ENCODE measurements around the gene GAB2.

Gene GAB2

DNA sequence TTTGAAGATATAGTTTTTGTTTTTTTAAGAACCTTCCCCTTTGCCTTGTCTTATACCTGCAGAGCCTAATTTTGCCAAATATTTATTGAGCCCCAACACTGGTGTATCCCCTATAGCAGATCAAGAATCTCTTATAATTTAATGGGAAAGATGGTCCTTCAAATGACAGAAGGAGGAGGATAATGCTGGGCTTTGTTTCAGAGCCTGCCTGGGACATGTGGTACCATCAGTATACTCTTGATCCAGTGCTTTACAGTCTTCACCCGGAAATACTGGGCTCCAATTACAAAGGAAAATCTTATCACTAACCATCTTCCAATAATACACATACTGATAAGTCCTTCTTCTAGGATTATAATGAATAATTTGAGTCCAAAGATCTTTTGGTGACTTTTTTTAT is 84.7 kb downstream of the GAB2 start (continued):
- TF ChIP-seq, protein P1, sequence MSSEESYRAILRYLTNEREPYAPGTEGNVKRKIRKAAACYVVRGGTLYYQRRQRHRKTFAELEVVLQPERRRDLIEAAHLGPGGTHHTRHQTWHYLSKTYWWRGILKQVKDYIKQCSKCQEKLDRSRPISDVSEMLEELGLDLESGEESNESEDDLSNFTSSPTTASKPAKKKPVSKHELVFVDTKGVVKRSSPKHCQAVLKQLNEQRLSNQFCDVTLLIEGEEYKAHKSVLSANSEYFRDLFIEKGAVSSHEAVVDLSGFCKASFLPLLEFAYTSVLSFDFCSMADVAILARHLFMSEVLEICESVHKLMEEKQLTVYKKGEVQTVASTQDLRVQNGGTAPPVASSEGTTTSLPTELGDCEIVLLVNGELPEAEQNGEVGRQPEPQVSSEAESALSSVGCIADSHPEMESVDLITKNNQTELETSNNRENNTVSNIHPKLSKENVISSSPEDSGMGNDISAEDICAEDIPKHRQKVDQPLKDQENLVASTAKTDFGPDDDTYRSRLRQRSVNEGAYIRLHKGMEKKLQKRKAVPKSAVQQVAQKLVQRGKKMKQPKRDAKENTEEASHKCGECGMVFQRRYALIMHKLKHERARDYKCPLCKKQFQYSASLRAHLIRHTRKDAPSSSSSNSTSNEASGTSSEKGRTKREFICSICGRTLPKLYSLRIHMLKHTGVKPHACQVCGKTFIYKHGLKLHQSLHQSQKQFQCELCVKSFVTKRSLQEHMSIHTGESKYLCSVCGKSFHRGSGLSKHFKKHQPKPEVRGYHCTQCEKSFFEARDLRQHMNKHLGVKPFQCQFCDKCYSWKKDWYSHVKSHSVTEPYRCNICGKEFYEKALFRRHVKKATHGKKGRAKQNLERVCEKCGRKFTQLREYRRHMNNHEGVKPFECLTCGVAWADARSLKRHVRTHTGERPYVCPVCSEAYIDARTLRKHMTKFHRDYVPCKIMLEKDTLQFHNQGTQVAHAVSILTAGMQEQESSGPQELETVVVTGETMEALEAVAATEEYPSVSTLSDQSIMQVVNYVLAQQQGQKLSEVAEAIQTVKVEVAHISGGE (tag by site-specific recombination; conservative IDR thresholded peaks at IDR 0.05; ENCODE audit: low read depth): no peak
- no peak for TF ChIP-seq ZNF350 (tag by site-specific recombination; IDR thresholded peaks at IDR 0.05)
- TF ChIP-seq ZNF624 (tag by site-specific recombination; IDR thresholded peaks at IDR 0.05): no peak
- TF ChIP-seq GLI2 (tag by site-specific recombination; IDR thresholded peaks at IDR 0.05; ENCODE audit: borderline replicate concordance, low read depth): no peak
- no peak for TF ChIP-seq ZNF239 (tag by site-specific recombination; IDR thresholded peaks at IDR 0.05)
- TF ChIP-seq ZNF610 (tag by site-specific recombination; IDR thresholded peaks at IDR 0.05; ENCODE audit: borderline replicate concordance): no peak
- TF ChIP-seq, protein P2, sequence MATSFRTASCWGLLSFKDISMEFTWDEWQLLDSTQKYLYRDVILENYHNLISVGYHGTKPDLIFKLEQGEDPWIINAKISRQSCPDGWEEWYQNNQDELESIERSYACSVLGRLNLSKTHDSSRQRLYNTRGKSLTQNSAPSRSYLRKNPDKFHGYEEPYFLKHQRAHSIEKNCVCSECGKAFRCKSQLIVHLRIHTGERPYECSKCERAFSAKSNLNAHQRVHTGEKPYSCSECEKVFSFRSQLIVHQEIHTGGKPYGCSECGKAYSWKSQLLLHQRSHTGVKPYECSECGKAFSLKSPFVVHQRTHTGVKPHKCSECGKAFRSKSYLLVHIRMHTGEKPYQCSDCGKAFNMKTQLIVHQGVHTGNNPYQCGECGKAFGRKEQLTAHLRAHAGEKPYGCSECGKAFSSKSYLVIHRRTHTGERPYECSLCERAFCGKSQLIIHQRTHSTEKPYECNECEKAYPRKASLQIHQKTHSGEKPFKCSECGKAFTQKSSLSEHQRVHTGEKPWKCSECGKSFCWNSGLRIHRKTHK (tag by site-specific recombination; IDR thresholded peaks at IDR 0.05): no peak
- no peak for TF ChIP-seq ZNF391 (tag by site-specific recombination; IDR thresholded peaks at IDR 0.05; ENCODE audit: borderline replicate concordance, low read depth)
- TF ChIP-seq ZNF223 (tag by site-specific recombination; IDR thresholded peaks at IDR 0.05): no peak
- TF ChIP-seq, protein P3, sequence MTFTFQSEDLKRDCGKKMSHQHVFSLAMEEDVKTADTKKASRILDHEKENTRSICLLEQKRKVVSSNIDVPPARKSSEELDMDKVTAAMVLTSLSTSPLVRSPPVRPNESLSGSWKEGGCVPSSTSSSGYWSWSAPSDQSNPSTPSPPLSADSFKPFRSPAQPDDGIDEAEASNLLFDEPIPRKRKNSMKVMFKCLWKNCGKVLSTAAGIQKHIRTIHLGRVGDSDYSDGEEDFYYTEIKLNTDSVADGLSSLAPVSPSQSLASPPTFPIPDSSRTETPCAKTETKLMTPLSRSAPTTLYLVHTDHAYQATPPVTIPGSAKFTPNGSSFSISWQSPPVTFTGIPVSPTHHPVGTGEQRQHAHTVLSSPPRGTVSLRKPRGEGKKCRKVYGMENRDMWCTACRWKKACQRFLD (tag by site-specific recombination; IDR thresholded peaks at IDR 0.05): no peak
- no peak for TF ChIP-seq ZNF791 (tag by site-specific recombination; IDR thresholded peaks at IDR 0.05)

DNA sequence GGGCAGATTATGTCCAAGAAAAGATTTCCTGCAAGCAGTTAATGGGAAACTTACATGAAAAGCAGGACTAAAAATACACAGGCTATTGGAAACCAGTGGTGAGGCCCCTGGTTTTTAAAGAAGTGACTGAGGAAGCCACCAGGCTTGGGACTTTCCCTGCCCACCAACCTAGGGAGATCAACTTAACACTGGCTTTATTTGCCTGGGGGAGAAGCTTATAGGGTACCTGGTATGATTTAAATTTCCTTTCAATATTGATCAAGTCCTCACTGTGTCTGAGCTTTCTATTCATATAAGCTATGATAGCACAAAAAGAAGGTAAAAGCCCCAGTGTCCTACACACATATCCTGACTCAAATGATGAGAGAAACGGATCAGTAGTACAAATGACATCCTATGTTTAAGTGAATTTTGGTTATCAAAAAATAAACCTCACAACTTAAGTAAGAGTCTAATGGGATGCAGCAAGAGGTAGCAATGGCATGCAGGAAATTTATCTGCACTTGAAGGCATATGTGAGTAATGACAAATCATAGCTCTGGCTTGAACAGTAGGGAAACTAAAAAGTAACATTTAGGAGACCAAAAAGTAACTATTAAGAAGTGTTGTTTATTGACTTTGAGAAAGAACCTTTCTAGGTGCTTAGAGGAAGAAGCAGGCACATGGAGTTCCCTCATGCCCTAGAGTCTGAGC is 85.3 kb downstream of the GAB2 start:
- ChIA-PET CTCF (interaction anchor here (0.6 kb wide), 1 partner anchor 82 kb away, joined by 3 read pairs; no protein-coding TSS in a partner anchor), POLR2A (no interaction called here)
- no peak overlapping the region for H3K4me3 ChIP-seq (ENCODE audit: low read depth, low read length)
- no peaks in the 10 kb centered on the region for H3K9me3 ChIP-seq (ENCODE audit: control insufficient read depth, insufficient read depth, low read depth, low read length)
- H3K36me3 ChIP-seq (ENCODE audit: control insufficient read depth in 2 of 2, insufficient read depth in 1 of 2, low read length in 2 of 2): no peaks in the 10 kb centered on the region
- H3K27ac ChIP-seq (ENCODE audit: extremely low read depth, low read depth, low read length): no peak overlapping the region
- no peaks in the 10 kb centered on the region for H3K4me1 ChIP-seq (ENCODE audit: control insufficient read depth, insufficient read depth, low read length)
- TF ChIP-seq, protein P2 (tag by site-specific recombination; IDR thresholded peaks at IDR 0.05): no peak
- no peak for TF ChIP-seq ZNF114 (tag by site-specific recombination; IDR thresholded peaks at IDR 0.05)
- no peak for TF ChIP-seq ZNF214 (tag by site-specific recombination; IDR thresholded peaks at IDR 0.05; ENCODE audit: borderline replicate concordance)
- TF ChIP-seq IKZF3 (tag by site-specific recombination; IDR thresholded peaks at IDR 0.05): no peak
- no peak for TF ChIP-seq ZNF2 (tag by site-specific recombination; IDR thresholded peaks at IDR 0.05)
- no peak for TF ChIP-seq ZNF184 (tag by site-specific recombination; IDR thresholded peaks at IDR 0.05)
- TF ChIP-seq ZNF23 (tag by site-specific recombination; IDR thresholded peaks at IDR 0.05; ENCODE audit: borderline replicate concordance): no peak
- no peak for TF ChIP-seq ZNF423 (tag by site-specific recombination; IDR thresholded peaks at IDR 0.05)
- no peak for TF ChIP-seq ZNF10 (tag by site-specific recombination; IDR thresholded peaks at IDR 0.05)
- no peak for TF ChIP-seq ZFP3 (tag by site-specific recombination; IDR thresholded peaks at IDR 0.05; ENCODE audit: low read depth)
- TF ChIP-seq GLIS2 (tag by site-specific recombination; IDR thresholded peaks at IDR 0.05): no peak
- TF ChIP-seq, protein P4, sequence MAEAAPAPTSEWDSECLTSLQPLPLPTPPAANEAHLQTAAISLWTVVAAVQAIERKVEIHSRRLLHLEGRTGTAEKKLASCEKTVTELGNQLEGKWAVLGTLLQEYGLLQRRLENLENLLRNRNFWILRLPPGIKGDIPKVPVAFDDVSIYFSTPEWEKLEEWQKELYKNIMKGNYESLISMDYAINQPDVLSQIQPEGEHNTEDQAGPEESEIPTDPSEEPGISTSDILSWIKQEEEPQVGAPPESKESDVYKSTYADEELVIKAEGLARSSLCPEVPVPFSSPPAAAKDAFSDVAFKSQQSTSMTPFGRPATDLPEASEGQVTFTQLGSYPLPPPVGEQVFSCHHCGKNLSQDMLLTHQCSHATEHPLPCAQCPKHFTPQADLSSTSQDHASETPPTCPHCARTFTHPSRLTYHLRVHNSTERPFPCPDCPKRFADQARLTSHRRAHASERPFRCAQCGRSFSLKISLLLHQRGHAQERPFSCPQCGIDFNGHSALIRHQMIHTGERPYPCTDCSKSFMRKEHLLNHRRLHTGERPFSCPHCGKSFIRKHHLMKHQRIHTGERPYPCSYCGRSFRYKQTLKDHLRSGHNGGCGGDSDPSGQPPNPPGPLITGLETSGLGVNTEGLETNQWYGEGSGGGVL (tag by site-specific recombination; IDR thresholded peaks at IDR 0.05): no peak
- no peak for TF ChIP-seq ZNF248 (tag by site-specific recombination; IDR thresholded peaks at IDR 0.05)
- TF ChIP-seq ZXDB (tag by site-specific recombination; IDR thresholded peaks at IDR 0.05): no peak
- no peak for TF ChIP-seq ZNF404 (tag by site-specific recombination; IDR thresholded peaks at IDR 0.05)
- TF ChIP-seq SP3 (tag by site-specific recombination; IDR thresholded peaks at IDR 0.05): no peak
- TF ChIP-seq ZNF394 (tag by site-specific recombination; IDR thresholded peaks at IDR 0.05; ENCODE audit: borderline replicate concordance): no peak
- TF ChIP-seq ZNF660 (tag by site-specific recombination; IDR thresholded peaks at IDR 0.05): no peak
